HepG2 (cell line): ENCODE measurements around the gene HTR1D. TPM values are rescaled to one million over a fixed set of nuclear protein-coding genes. Genes with fewer than 3 reads are reported as not detected.

ENCODE experiments used
- ATAC-seq: fragments of 200-7000 bp; cut with Tn5 transposase; 3 replicates; pipeline ENCODE4 v1.9.1; 2020; ENCODE audit warnings: mild to moderate bottlenecking, moderate library complexity
- BruUV-seq: library from RNA; stranded (reverse); fragments of 400-500 nt; replicated peaks from 2 replicates; lab custom pipeline; 2021; lab: Mats Ljungman, UMichigan
- CTCF ChIA-PET: fragments of 300-600 bp; formaldehyde crosslinking; extraction: SDS; loops from one replicate; lab custom pipeline; 2021; ENCODE audit warnings: low total read pairs, inconsistent platforms, low intra/inter-chr PET ratio; lab: Yijun Ruan, JAX
- POLR2A ChIA-PET: fragments of 350-600 bp; sonication (Branson Sonifier 250); formaldehyde crosslinking; loops from one replicate; lab custom pipeline; 2020; ENCODE audit warnings: antibody characterized with exemption, inconsistent platforms; lab: Yijun Ruan, JAX
- DNase-seq: peaks from one replicate; pipeline ENCODE4 v3.0.0-alpha.2; 2015; ENCODE audit warnings: low spot score
- FAIRE-seq: peaks from 3 replicates; lab custom pipeline; 2011; peaks lifted over from hg19 to GRCh38; lab: Jason Lieb, UNC
- H2AFZ ChIP-seq: one replicate; pipeline ENCODE4 v1.6.1; 2011; ENCODE audit warnings: low read length, inconsistent platforms
- H3K27ac ChIP-seq: fragments of 300-600 bp; 3 replicates; pipeline ENCODE4 v1.8.0; 2011; ENCODE audit warnings: mixed run types, mild to moderate bottlenecking, mixed read lengths, low read length, inconsistent platforms; ENCODE audit not compliant: insufficient read depth; ENCODE audit errors: extremely low read length
- H3K27me3 ChIP-seq, 2 experiments: fragments of 200-600 bp in 1 of 2; 2 replicates in 1 of 2; 3 replicates in 1 of 2; pipeline versions ENCODE4 v1.6.0 to v1.8.0; 2011; ENCODE audit warnings: low read length in 2 of 2, mild to moderate bottlenecking in 2 of 2, moderate library complexity in 2 of 2, inconsistent platforms in 1 of 2; ENCODE audit not compliant: insufficient read depth in 2 of 2, control insufficient read depth in 1 of 2
- H3K36me3 ChIP-seq, 2 experiments: fragments of 200-600 bp in 1 of 2; replicated peaks in 1 of 2; 2 replicates in 1 of 2; 3 replicates in 1 of 2; pipeline versions ENCODE4 v1.5.1 to v1.8.0; 2011; ENCODE audit warnings: low read length in 2 of 2, inconsistent platforms in 1 of 2; ENCODE audit not compliant: insufficient read depth in 2 of 2, control insufficient read depth in 1 of 2
- H3K4me1 ChIP-seq: 2 replicates; pipeline ENCODE4 v1.5.1; 2012; ENCODE audit warnings: low read length, inconsistent platforms; ENCODE audit not compliant: insufficient read depth
- H3K4me2 ChIP-seq: 2 replicates; pipeline ENCODE4 v1.6.0; 2011; ENCODE audit warnings: low read depth, low read length, inconsistent platforms
- H3K4me3 ChIP-seq, 3 experiments: fragments of 200-600 bp in 1 of 3; sonication (generic), shearing (Covaris generic) in 1 of 3; replicated peaks in 1 of 3; 2 replicates each; pipeline ENCODE4 v1.5.1; 2011 to 2016; ENCODE audit warnings: low read length in 3 of 3, inconsistent platforms in 2 of 3, low read depth in 2 of 3, mild to moderate bottlenecking in 2 of 3, control low read depth in 1 of 3, mixed read lengths in 1 of 3; ENCODE audit not compliant: insufficient read depth in 1 of 3
- H3K79me2 ChIP-seq: one replicate; pipeline ENCODE4 v1.6.1; 2011; ENCODE audit warnings: low read length, inconsistent platforms; ENCODE audit not compliant: insufficient read depth
- H3K9ac ChIP-seq: 2 replicates; pipeline ENCODE4 v1.6.0; 2011; ENCODE audit warnings: mild to moderate bottlenecking, low read depth, low read length, inconsistent platforms; ENCODE audit not compliant: insufficient read depth
- H3K9me3 ChIP-seq: 2 replicates; pipeline ENCODE4 v1.5.1; 2012; ENCODE audit warnings: mild to moderate bottlenecking, low read length
- H4K20me1 ChIP-seq: 2 replicates; pipeline ENCODE4 v1.6.0; 2011; ENCODE audit warnings: inconsistent platforms, mild to moderate bottlenecking, low read length, moderate library complexity; ENCODE audit not compliant: insufficient read depth
- FOSL1 ChIP-seq: sonication (generic); formaldehyde crosslinking; IDR thresholded peaks from 2 replicates; pipeline ENCODE4 v1.9.0; 2021; ENCODE audit warnings: missing genetic modification reagents, borderline replicate concordance
- MBD4 ChIP-seq: IDR thresholded peaks from 2 replicates; pipeline ENCODE4 v1.6.1; 2012; ENCODE audit warnings: low read length, inconsistent platforms, borderline replicate concordance
- TOPORS ChIP-seq: sonication (generic); formaldehyde crosslinking; IDR thresholded peaks from 2 replicates; pipeline ENCODE4 v1.8.0; 2023; ENCODE audit warnings: mild to moderate bottlenecking, missing genetic modification reagents
- ZFAT ChIP-seq: sonication (generic); formaldehyde crosslinking; conservative IDR thresholded peaks from 2 replicates; pipeline ENCODE4 v1.8.1; 2023; ENCODE audit warnings: missing genetic modification reagents, inconsistent platforms
- ZFX ChIP-seq: sonication (generic); formaldehyde crosslinking; IDR thresholded peaks from 2 replicates; pipeline ENCODE4 v1.4.0; 2020; ENCODE audit warnings: mild to moderate bottlenecking, low read depth, missing genetic modification reagents, moderate library complexity
- ZNF317 ChIP-seq: sonication (generic); formaldehyde crosslinking; IDR thresholded peaks from 2 replicates; pipeline ENCODE4 v1.5.0; 2020; ENCODE audit warnings: mild to moderate bottlenecking, missing genetic modification reagents
- ZNF557 ChIP-seq: sonication (generic); formaldehyde crosslinking; IDR thresholded peaks from 2 replicates; pipeline ENCODE4 v1.4.0; 2020; ENCODE audit warnings: missing genetic modification reagents
- ZNF749 ChIP-seq: sonication (generic); formaldehyde crosslinking; IDR thresholded peaks from 2 replicates; pipeline ENCODE4 v1.8.0; 2022; ENCODE audit warnings: mild to moderate bottlenecking, missing genetic modification reagents, moderate library complexity, borderline replicate concordance
- WGBS: methylation state at CpG from one replicate; pipeline ENCODE4 v1.1.6; 2017; ENCODE audit warnings: low lambda C conversion rate; 5-methylcytosine and 5-hydroxymethylcytosine counted together
- in situ Hi-C: cut with HindIII; loops from 2 replicates; pipeline ENCODE4 v1.10.0; 2017; ENCODE audit warnings: low pct_unique_long_range_greater_than_20kb; ENCODE audit not compliant: extremely low pct_ligation_motif_present
- intact Hi-C: fragments of 100-400 bp; cut with micrococcal nuclease; formaldehyde crosslinking; loops from one replicate; pipeline ENCODE4 v1.10.0; 2022; ENCODE audit not compliant: unreplicated experiment
- polyA plus RNA-seq, 8 experiments: library from polyadenylated mRNA; depleted of rRNA in 3 of 8; stranded (reverse) in 7 of 8; unstranded in 1 of 8; fragments of >200 nt; fragmentation: Illumina TruSeq in 4 of 8; extraction: Trizol in 4 of 8; gene quantifications; 2 replicates each; pipeline versions ENCODE4 v1.2.1 to v1.2.3, GENCODE V29; 2011 to 2016; ENCODE audit warnings: low read depth in 4 of 8, missing spikeins in 1 of 8, mixed read lengths in 1 of 8; ENCODE audit not compliant: insufficient read depth in 1 of 8
- total RNA-seq, 5 experiments: library from RNA; depleted of rRNA; stranded (reverse); fragments of >200 nt; fragmentation: Illumina TruSeq; extraction: Trizol; gene quantifications; 2 replicates each; pipeline ENCODE4 v1.2.3, GENCODE V29; 2016; ENCODE audit warnings: low read depth in 1 of 5

HTR1D gene
- total and polyA plus RNA-seq, 2 of the 13 experiments (the other 11 are each of a cell fraction or from before 2014, with no cell fraction given) = 0.04 to 0.07 TPM

DNA sequence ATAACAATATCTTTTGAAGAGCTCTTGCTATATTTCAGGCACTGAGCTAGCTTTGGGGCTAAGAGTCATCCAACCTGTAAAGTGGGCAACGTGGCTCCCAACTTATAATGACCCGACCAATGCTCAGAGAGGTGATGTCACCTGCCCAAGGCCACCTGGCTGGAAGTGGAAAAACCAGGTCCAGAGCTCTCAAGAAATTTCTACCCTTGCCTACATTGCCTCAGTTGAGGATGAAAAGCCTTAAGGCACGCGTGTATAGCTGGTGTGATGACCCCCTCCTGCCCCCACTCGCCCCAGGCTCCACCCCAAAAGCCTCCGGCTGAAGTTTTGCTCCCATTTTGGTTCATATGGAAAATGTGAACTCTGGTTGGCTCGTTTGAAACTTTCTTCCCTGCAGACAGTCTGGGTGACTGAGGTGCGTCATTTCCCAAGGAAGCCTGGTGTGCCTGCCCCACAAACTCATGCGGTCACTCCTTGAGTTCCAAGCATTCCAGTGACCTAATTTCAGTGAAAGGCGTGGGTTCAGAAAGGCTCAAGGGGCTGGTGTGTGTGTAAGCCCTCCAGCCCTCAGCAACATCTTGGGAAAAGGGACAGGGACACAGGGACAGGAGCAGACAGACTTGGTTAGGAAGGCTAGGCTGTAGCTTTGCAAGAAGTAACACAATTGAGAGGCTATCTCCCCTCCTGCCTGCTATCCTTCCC lies 20.5 kb downstream of the HTR1D start:
- POLR2A ChIA-PET = no interaction called here
- TF ChIP-seq ZNF557 (no peak), TOPORS (CRISPR knock-in tag) (no peak), ZFX (CRISPR knock-in tag) (no peak), ZFAT (CRISPR knock-in tag) (no peak), FOSL1 (no peak)
- in situ Hi-C loops = no loop called here
- ATAC-seq (no peak), FAIRE-seq (no peak), DNase-seq (no peak)
- BruUV-seq = no TSS peak
- Histone ChIP-seq H4K20me1 (no peaks in the 10 kb centered on the region), H3K9ac (no peak overlapping the region), H3K27ac (no peak overlapping the region), H3K4me2 (no peak overlapping the region), H2AFZ (no peak overlapping the region), H3K27me3 (no peaks in the 10 kb centered on the region), H3K79me2 (no peaks in the 10 kb centered on the region), H3K4me1 (peaks cover 9% of the 10 kb centered on the region; the same call in 1 of the 2 replicates), H3K9me3 (no peaks in the 10 kb centered on the region), H3K36me3 (no peaks in the 10 kb centered on the region), H3K4me3 (no peak overlapping the region)
- intact Hi-C loops = no loop called here
- CTCF ChIA-PET = no interaction called here
- WGBS = 66% methylated on average over 10 of the region's 10 CpGs

DNA sequence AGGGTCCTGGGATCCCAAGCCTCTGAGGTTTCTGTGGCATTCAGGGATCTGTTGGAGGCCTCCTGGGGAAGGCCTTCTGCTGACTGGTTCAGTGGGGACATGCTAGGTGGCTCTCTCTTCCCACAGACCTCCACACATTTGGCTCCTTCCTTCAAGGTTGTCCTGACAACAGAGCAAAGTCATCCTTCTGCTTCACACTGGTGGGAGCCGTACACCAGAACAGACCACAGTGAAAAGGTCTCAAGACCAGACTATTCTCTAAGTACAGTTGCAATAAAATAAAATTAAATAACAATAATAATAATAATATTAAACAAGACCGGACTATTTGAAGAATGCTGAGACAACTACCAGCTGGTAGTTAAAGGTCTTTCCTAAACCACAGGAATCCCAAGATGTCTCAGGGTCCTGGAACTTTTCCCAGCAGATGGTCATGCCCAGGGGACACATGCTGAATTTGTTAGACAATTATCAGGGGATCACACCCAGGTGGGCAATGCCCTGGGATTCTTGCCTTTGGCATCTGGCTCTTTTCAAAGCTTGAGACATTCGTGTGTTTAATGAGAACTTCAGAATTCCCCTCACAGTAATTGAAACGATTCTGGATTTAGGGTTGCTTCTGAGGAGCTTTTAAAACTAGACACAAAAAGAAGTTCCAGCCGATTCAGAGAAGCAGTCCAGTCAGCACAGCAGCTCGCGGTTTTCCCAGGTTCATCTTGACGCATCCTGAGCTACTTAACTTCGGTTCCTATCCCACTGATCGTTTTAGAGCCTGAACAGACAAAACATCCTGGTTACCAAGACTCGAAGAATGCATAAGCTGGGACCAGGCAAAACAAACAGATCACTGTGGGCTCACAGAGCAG lies 22.9 kb downstream of the HTR1D start:
- Histone ChIP-seq H3K79me2 (no peaks in the 10 kb centered on the region), H3K9me3 (no peaks in the 10 kb centered on the region), H4K20me1 (no peaks in the 10 kb centered on the region), H3K4me1 (peaks cover 13% of the 10 kb centered on the region), H3K4me2 (no peak overlapping the region), H2AFZ (peak overlapping the region; percentile 5), H3K36me3 (no peaks in the 10 kb centered on the region), H3K4me3 (no peak overlapping the region), H3K9ac (no peak overlapping the region), H3K27me3 (no peaks in the 10 kb centered on the region), H3K27ac (no peak overlapping the region)
- no peak for FAIRE-seq
- DNase-seq = no peak
- intact Hi-C loops = no loop called here
- BruUV-seq = no TSS peak
- ChIA-PET CTCF (no interaction called here), POLR2A (no interaction called here)
- in situ Hi-C loops = loop anchor here (5.0 kb wide), 1 partner anchor 217 kb away; no protein-coding TSS in a partner anchor
- WGBS = 55% methylated on average over 11 of the region's 11 CpGs
- ATAC-seq = no peak
- no peak for TF ChIP-seq ZNF317 (CRISPR knock-in tag)
- TF ChIP-seq ZNF749 (CRISPR knock-in tag) = no peak
- TF ChIP-seq MBD4 = no peak
